HG02642 (cell line): ENCODE measurements around the gene ANKS1A.
"Not testable (repeated sequence)": the region's sequence is repeated elsewhere in the genome, so short reads cannot be mapped to it uniquely, and the experiment has no call there.

ENCODE experiments used
- ATAC-seq: cut with Tn5 transposase; IDR thresholded peaks from one replicate; pipeline ENCODE4 v1.9.1; 2021; ENCODE audit warnings: mild to moderate bottlenecking; ENCODE audit not compliant: unreplicated experiment, poor library complexity

ANKS1A gene

GRCh38 chr6:34914358-34914757, 25.3 kb downstream of the ANKS1A start:
- no peak for ATAC-seq

GRCh38 chr6:34916348-34916967, 27.4 kb downstream of the ANKS1A start:
- ATAC-seq, result no peak

DNA sequence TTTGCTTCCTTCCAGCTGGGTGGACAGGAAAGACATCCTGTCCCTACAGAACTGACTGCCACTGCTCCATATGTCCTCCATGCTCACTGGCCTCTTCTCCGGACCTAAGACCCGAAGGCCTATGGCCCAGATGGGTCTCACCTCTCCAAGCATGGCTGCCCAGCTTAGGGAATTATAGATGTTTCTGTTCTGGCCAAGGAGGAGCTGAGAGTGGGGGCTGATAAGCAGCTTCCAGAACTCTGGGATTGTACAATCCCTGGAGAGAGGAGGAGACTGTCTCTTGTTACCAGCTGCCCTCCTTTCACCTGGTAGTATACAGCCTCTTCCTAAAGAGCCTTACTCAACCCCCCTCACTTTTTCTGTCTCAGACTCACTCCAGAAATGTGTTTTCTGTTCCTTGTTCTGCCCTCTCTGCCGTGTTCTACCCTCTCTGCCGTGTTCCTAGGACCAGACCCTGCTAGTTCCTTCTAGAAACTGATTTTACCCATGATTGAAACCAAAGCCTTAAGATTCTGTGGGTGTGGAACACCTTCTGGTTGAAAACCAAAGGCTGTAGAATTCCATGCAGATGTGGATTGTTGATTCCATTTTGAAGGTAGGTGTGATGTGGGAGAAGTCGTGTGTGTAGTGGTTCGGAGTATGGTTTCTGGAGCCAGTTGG, 28.7 kb downstream of the ANKS1A start:
- no peak for ATAC-seq

DNA sequence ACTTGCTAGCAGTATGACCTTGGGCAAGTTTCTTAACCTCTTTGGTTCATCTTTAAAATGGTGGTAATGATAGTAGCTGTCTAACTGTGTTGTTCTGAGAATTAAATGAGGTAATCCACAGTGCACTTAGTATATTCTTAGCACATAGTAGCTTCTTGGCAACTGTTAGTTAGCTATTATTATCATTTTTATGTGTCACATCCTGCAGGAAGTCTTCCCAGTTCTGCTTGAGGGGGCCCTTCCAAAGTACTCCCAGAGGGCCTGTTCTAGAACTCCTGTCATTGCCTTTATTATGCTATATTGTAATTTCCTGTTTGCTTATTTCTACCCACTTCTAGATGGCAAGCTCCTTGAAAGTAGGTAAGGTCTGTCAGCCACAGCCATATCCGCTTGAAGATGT, 30.6 kb downstream of the ANKS1A start:
- ATAC-seq, result no peak

DNA sequence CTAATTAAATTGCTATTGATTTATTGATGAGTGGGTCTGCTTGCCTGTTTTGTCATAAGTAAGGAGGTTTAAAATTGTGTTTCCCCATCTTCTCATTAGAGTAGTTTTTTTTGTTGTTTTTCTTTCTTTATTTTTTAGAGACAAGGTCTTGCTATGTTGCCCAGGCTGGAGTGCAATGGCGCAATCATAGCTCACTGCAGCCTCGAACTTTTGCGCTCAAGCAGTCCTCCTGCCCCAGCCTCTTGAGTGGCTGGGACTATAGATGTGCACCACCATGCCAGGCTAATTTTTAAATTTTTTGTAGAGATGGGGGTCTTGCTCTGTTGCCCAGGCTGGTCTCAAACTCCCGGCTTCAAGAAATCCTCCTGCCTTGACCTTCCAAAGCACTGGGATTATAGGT, 31.0 kb downstream of the ANKS1A start:
- no peak for ATAC-seq

DNA sequence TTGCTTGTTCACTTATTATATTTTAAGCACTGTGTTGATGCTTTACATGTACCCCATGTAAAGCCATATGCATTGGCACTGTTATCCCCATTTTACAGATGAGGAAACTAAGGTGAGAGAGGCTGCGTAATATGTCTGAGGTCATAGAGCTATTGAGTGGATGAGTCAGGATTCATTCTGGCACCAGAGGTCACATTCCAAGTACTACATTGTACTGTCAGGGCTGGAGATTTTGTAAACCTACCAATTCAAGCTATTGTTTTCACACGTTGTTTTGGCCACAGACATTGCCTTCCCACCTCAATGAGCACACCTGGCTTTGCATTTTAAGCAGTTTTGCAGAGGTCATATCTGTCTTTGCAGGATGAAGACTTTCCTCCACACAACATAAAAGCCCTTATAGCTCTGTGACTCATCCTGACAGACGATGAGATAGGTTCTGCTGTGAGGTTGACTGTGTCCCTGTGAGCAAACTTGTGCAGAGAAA, 33.2 kb downstream of the ANKS1A start:
- ATAC-seq, result no peak

DNA sequence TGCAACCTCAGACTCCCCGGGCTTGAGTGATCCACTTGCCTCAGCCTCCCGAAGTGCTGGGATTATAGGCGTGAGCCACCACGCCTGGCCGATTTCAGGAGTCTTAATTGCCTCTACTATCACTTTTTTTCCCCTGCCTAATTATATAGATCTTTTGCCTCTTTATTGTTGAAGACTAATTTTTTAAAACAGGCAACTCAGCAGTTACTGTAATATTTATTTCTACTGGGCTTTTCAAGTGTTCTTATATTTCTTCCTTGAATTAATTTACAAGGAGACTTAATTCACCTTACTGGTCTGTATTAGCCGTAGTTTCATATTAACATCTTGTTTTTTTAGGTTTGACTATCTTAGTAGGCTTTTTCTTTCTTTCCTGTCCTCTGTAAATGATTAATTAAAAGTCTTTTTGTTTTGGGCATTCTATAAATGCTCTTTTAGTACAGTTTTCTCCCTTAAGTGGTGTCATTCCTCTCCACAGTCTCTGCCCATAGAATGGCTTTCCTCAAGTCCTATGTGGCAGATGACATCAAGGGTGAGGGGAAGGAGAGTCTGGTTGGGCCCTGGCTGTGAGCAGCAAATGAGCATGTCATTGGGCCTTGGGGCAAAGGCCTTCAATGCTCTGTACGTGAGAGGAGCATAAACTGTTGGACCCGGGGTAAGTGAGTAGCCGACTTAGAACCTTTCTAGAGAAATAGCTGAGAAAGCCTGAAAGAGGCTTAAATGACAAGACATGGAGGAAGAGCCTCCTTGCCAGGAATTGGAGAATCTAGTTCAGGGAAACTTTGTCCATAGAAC, 36.0 kb downstream of the ANKS1A start:
- ATAC-seq, result no peak

DNA sequence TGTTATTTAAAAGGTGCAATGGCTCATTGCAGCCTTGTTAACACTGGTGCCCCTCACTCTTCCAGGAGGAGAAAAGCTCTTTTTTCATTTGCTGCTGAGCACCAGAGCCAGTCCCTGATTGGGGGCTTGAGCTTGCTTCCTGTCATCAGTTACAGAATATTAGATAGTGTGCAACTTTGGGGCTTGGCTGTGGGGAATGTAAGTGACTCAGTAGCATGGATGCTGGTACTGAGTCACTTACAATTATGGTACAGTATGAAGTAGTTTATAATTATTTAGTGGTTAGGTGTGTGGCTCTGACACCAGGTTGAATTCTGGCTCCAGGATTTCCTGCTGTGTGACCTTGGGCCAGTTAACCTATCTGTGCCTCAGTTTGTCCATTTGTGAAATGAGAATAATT, 37.6 kb downstream of the ANKS1A start:
- ATAC-seq, result no peak

GRCh38 chr6:34928220-34928619, 39.2 kb downstream of the ANKS1A start:
- ATAC-seq, result no peak

- no peak for ATAC-seq
Measured at GRCh38 chr6:34928695-34929094, 39.6 kb downstream of the ANKS1A start.

DNA sequence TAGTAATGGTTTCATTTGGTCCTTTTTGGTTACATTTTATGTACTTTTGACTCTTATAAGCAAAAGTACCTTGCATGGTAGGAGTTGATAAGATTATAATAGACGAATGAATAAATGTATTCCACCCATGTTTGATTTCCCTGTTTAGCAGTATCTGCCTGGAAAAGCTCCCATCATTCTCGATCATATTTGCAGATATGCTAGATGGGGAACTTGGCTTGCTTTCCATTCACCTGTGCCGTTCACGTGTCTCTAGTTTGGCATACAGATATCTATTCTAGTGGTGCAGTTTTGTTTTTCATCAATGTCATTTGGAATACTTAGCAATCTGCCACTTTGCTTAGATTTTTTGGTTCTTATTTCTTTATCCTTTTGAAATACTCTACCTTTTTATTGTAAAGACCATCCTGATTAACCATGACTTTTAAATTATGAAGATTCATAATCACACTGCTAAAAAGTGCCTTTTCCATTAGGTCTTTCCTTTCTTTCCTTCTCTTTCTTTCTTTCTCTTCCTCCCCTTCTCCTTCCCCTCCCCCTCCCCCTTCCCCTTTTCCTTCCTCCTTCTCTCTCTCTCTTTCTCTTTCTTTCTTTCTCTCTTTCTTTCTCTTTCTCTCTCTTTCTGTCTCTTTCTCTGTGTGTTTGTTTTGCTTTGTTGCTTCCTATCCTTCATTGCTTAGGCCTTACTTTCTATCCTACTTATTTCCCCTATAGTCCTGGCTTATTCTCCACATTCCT, 40.4 kb downstream of the ANKS1A start:
- ATAC-seq, result no peak

GRCh38 chr6:34930221-34930620, 41.2 kb downstream of the ANKS1A start:
- no peak for ATAC-seq

DNA sequence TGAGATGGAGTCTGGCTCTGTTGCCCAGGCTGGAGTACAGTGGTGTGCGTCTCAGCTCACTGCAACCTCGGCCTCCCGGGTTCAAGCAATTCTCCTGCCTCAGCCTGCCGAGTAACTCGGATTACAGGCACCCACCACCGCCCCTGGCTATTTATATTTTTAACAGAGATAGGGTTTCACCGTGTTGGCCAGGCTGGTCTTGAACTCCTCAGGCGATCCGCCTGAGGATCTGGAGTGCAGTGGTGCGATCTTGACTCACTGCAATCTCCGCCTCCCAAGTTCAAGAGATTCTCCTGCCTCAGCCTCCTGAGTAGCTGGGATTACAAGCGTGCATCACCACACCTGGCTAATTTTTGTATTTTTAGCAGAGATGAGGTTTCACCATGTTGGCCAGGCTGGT, 43.1 kb downstream of the ANKS1A start:
- not testable (repeated sequence) for ATAC-seq

GRCh38 chr6:34934516-34934915, 45.5 kb downstream of the ANKS1A start:
- ATAC-seq, result no peak

DNA sequence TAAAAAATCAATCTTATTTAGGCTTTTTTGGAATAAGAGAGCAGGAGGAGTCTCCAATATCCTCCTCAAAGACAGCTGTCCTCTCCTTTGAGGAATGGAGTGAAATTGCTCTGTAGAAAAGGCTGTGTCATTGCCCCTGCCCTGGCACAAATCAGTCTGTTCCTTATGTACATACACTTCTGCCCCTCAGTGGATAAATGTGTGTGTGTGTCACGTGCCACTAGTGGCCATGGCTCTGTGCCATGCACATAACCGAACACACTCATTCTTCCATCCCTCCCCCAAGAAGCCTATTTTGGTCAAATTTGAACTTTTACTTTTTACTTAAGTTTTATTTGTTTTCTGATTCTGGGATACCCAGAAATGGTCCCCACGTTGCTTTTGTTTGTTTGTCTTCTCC, 49.2 kb downstream of the ANKS1A start:
- ATAC-seq, result no peak

DNA sequence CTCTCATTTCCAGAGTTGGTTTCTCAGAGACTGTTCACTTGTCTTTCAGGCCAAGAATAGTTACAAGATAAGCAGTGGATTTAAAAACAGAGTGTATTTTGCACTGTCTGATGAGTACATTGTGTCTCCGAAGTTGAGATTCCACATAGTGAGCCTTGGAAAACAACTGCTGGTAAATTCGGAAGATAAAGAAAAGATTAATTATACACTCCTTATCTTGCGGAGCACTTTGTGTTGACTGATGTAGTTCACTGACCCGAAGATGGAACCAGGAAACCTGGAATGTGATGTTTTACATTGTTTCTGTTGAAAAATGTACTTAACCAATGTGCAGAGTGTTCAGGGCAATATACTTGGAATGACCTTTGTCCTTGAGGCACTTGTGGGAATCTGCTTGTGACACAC, 51.0 kb downstream of the ANKS1A start:
- no peak for ATAC-seq

- ATAC-seq, result no peak
Measured at GRCh38 chr6:34941421-34941820, 52.4 kb downstream of the ANKS1A start.

DNA sequence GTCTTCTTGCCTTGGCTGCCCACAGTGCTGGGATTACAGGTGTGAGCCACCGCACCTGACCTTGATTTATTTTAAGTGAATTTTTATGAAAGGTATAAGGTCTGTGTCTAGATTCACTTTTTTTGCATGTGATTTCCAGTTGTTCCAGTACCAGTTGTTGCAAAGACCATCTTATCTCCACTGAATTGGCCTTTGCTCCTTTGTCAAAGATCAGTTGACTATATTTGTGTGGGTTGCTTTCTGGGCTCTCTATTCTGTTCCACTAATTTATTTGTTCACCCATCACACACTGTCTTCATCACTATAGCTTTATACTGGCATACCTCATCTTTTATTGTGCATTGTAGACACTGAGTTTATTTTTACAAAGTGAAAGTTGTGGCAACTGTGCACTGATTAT, 56.3 kb downstream of the ANKS1A start:
- ATAC-seq, result no peak

- no peak for ATAC-seq
Measured at GRCh38 chr6:34947561-34947960, 58.5 kb downstream of the ANKS1A start.

GRCh38 chr6:34949636-34950035, 60.6 kb downstream of the ANKS1A start:
- no peak for ATAC-seq

GRCh38 chr6:34950849-34951248, 61.8 kb downstream of the ANKS1A start:
- no peak for ATAC-seq
